Measurements from ENCODE around the gene ATG13.

ATG13 gene

DNA sequence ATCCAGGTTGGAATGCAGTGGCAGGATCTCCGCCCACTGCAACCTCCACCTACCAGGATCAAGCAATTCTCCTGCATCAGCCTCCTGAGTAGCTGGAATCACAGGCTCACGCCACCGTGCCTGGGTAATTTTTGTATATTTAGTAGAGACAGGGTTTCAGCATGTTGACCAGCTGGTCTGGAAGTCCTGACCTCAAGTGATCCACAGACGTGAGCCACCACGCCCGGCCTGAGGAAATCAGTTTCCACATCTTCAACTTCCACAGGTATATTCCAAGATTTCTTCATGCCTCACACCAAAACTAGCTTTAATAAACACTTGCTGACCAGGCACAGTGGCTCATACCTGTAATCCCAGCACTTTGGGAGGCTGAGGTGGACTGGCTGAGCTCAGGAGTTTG, 8.0 kb upstream of the ATG13 start:
- no peak for DNase-seq

DNA sequence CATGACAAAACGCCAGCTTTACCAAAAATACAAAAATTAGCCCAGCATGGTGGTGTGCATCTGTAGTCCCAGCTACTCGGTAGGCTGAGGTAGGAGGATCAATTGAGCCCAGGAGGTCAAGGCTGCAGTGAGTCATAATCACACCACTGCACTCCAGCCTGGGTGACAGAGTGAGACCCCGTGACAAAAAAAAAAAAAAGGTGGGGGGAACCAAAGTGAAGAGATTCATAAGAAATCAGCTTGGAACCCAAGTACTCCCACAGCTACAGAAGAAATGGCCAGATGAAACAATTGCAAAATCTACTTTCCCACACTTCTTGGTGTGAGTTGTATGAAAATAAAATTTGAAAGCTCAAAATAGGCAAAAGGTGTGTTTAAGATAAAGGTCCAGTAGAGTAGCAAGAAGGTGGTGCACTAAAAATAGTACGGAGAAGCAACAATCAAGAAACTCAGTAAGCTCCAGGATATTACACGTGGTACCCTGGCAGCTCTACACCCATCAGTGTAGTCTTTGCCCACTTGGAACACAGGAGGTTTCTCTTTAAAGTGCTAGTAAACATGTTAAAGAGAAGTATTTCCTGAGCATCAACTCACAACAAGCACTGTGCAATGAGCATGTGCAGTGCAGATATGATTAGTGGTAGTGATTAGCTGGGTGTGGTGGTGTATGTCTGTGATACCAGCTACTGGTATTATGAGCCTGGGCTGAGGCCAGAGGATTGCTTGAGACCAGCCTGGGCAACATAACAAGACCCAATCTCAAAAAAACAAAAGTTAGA, 5.6 kb upstream of the ATG13 start:
- no peak for DNase-seq

DNA sequence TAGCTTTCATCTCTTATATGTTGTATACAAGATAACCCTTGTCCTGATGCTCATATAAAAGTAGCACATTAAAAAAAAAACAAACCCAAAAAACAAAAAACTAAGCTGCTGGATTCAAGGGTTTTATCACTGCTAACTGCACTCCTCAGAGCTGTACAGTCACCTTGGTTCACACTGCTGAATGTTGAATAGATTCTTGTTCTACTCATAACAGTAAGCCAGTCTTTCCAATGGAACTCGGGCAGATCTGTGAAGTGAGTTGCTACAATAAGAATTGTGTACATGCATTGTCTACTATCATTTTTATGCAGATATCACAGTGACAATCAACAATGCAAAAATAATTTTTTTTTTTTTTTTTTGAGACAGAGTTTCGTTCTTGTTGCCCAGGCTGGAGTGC, 5.0 kb upstream of the ATG13 start:
- DNase-seq: no peak

DNA sequence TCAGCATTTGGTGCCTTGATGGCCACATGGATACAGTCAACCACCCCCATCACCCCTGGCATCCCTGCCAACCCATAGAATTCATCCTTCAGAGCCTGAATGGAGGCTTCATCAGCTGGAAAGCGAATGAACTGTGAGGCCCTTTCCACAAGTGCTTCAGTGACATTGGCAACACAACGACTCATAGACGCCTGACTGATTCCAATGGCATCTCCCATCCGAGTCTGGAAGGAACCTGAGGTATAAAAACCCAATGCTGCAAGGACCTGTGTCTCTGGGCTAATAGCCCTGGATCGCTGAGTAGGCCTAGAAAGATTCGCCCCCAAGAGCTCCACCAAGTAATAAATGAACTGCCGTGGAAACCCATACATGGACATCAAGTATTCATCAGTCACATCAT, 1.6 kb upstream of the ATG13 start:
- no peak for DNase-seq

DNA sequence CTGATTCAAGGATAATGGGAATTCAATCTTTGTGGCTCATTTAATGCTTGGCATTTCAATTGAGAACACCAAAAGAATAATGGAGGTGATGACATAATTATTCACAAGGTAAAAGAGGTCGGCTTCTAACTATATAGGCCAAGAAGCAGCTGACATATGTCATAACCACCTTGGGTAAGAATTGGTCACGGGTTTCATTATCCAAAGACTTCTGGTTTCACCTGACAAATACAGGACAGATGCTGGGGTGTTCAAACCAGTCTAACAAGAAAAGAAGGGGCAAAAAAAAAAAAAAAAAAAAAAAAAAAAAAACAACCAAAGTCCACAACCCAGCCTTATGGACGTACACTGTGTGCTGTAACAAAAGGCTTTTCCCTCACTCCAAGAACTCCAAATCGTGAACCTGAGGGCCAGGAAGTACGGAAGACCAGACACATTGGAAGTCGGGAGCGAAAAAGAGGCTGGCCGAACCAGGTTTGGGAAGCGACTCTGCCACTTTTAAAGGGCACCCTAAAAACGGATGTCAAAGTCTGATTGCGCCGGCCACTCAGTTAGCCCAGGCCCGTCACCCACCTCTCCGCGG, 711 bp upstream of the ATG13 start:
- no peak for DNase-seq

DNA sequence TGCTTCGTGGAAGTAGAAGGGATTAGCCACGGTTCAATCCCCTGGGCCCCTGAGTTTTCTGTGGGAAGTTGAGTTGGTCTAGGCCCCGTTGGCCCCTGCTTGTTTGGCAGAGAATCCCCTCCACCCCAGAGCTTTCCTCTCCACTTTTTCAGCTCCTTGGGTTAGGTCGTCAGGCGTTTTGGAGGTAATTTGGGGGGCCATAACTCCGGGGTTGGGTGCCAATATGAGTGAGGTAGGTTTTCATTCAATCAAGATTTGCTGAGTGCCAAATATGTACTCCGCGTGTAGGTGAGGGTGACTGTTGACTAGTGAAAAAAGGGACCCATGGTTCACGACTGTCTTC, 590 bp downstream of the ATG13 start:
- no peak for DNase-seq

- DNase-seq: no peak
Observed at GRCh38 chr11:46618837-46619236, 1.5 kb downstream of the ATG13 start.

GRCh38 chr11:46625406-46625805, 8.1 kb downstream of the ATG13 start:
- DNase-seq: no peak

- DNase-seq: no peak
Observed at GRCh38 chr11:46628961-46629360, 11.6 kb downstream of the ATG13 start.

DNA sequence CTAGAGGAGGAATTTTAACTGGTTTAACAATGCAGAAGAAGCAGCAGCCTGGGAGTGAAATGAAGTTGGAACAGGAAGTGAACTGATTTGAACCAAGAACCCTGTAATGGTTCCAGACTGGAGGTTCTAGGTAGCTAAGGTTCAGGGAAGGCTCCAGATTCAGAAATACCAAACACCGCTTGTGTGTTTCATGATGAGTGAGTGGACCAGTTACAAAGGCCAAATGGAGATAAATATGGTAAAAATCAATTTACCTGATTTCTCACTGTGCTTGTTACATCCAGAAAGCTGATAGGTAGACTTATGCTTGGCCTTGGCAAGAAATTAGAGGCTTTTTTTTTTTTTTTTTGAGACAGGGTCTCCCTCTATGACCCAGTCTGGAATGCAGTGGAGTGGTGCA, 12.9 kb downstream of the ATG13 start:
- no peak for DNase-seq

- DNase-seq: no peak
Observed at GRCh38 chr11:46631676-46632075, 14.3 kb downstream of the ATG13 start.

GRCh38 chr11:46632502-46632901, 15.1 kb downstream of the ATG13 start:
- no peak for DNase-seq

DNA sequence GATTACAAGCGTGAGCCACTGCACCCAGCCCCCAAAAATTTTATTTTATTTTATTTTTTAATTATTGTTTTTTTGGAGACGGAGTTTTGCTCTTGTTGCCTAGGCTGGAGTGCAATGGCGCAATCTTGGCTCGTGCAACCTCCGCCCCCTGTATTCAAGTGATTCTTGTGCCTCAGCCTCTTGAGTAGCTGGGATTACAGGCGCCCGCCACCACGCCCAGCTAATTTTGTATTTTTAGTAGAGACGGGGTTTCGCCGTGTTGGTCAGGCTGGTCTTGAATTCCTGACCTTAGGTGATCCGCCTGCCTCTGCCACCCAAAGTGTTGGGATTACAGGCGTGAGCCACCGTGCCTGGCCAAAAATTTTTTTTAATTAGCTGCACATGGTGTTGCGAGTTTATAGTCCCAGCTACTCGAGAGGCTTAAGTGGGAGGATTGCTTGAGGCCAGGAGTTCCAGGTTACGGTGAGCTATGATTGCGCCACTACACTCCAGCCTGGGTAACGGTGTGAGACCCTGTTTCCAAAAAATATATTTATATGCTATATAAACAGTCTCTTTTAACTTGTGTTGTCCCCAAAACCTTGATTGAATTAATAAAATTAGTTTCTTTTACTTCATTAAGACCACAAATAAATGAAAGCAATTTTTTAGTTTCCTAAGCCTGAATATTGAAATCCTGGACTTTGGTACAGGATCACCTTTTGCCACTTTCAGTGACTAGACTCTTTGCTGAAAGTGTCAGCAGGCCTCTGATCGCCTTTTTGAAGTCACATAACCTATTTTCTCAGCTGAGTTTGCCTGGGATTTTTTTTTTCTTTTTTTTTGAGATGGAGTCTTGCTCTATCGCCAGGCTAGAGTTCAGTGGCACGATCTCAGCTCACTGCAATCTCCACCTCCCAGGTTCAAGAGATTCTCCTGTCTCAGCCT, 16.2 kb downstream of the ATG13 start:
- no peak for DNase-seq

DNA sequence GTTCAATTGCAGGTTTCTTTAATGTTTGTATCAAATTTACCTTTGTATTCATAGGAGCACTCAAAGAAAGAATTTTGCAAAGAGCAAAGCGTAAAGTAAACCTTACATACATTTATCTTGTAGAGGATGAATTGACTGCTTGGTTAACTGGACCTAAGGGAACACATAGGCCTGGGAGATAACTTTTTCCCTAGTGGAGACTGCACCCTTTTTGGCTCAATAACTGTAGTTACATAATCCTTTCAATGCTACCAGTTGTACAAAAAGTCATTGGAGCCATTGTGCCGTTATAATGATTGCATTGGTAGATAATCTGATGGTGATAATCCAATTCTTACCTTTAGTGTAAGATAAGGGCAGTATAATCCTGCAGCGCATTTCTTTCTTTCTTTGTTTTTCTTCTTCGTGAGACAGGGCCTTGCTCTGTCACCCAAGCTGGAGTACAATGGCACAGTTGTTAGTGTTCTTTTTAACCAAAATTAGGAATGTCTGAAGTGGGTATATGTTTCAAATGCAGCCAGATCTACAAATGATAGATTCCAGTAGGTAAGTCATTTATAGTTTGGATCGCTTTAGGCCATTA, 18.3 kb downstream of the ATG13 start:
- no peak for DNase-seq

DNA sequence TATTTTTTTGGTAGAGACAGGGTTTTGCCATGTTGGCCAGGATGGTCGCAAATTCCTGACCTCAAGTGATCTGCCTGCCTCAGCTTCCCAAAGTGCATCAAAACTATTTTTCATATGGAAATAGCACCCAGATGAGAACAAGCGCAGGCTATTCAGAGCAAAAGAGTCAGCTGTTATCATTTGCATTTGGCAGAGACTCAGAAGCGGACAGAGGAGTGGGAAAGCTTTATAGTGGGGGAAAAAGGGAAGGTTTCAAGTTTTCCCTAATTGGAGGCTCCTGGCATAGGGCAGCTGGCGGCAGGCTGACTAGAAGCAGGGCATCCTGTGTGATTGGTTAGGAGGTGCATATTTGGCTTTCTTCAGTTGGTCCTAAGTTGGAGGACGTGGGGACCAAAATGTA, 20.2 kb downstream of the ATG13 start:
- no peak for DNase-seq

GRCh38 chr11:46639197-46639839, 22.0 kb downstream of the ATG13 start:
- DNase-seq: no peak

DNA sequence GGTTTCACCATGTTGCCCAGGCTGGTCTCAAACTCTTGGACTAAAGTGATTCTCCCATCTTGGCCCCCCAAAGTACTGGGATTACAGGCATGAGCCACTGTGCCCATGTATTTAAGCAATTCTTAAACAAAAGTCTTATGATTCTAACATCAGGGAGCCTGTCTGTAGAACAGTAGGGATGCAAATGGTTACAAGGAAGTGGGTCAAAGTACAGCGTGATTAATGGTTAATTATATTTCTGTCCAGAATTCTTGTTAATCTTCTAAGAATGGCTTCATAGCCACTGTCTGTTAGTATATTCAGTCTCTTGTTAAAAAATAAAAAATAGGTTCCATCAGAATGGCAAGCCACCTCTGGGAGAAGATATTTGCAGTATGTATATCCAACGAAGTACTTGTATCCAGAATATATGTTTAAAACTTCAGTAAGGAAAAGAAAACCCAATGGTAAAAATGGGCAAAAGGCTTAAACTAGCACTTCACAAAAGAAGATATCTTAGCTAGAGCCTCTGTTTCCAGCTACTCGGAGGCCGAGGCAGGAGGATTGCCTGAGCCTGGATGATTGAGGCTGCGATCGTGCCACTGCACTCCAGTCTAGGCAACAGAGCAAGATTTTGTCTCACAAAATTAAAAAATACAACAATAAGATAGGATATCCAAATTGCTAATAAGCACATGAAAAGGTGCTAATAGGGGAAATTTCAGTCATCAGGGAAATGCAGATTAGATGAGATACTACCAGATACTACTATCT, 22.9 kb downstream of the ATG13 start:
- no peak for DNase-seq

- no peak for DNase-seq
Observed at GRCh38 chr11:46641639-46642038, 24.3 kb downstream of the ATG13 start.

- DNase-seq: no peak
Observed at GRCh38 chr11:46642627-46643335, 25.4 kb downstream of the ATG13 start.

- no peak for DNase-seq
Observed at GRCh38 chr11:46643531-46643930, 26.2 kb downstream of the ATG13 start.

- no peak for DNase-seq
Observed at GRCh38 chr11:46643986-46644385, 26.6 kb downstream of the ATG13 start.
